Neural cell (in vitro differentiated cells): Measurements from ENCODE around the gene IL24.

ENCODE experiments used
- EP300 ChIP-seq: fragments of 450-650 bp; conservative IDR thresholded peaks from 2 replicates; pipeline ENCODE4 v1.6.1; 2014; ENCODE audit warnings: antibody characterized with exemption, mild to moderate bottlenecking, moderate library complexity; ENCODE audit not compliant: poor library complexity, severe bottlenecking
- EZH2 ChIP-seq: fragments of 200-600, 300-800 bp; shearing (Covaris generic), sonication (generic); IDR thresholded peaks from 2 replicates; pipeline ENCODE4 v1.6.1; 2014; ENCODE audit warnings: antibody characterized with exemption, low read length, borderline replicate concordance, mild to moderate bottlenecking; ENCODE audit not compliant: insufficient read depth, poor library complexity, severe bottlenecking
- POLR2AphosphoS5 ChIP-seq: IDR thresholded peaks from 2 replicates; pipeline ENCODE4 v1.6.1; 2012
- SMC3 ChIP-seq: fragments of 450-650 bp; conservative IDR thresholded peaks from 2 replicates; pipeline ENCODE4 v1.6.1; 2014; ENCODE audit warnings: antibody characterized with exemption, mild to moderate bottlenecking, moderate library complexity; ENCODE audit not compliant: poor library complexity
- TAF1 ChIP-seq: IDR thresholded peaks from 2 replicates; pipeline ENCODE4 v1.6.1; 2012; ENCODE audit warnings: low read depth
- TF ChIP-seq, protein P1 (sequence below): fragments of 450-650 bp; IDR thresholded peaks from 2 replicates; pipeline ENCODE4 v1.5.1; 2014; ENCODE audit warnings: antibody characterized with exemption, mild to moderate bottlenecking, moderate library complexity; ENCODE audit not compliant: poor library complexity, severe bottlenecking
- TF ChIP-seq, protein P2 (sequence below): IDR thresholded peaks from 2 replicates; pipeline ENCODE4 v1.6.1; 2012; ENCODE audit warnings: borderline replicate concordance

GRCh38 chr1:206949208-206949607 lies 52.0 kb downstream of the IL24 start:
- TF ChIP-seq, protein P1, sequence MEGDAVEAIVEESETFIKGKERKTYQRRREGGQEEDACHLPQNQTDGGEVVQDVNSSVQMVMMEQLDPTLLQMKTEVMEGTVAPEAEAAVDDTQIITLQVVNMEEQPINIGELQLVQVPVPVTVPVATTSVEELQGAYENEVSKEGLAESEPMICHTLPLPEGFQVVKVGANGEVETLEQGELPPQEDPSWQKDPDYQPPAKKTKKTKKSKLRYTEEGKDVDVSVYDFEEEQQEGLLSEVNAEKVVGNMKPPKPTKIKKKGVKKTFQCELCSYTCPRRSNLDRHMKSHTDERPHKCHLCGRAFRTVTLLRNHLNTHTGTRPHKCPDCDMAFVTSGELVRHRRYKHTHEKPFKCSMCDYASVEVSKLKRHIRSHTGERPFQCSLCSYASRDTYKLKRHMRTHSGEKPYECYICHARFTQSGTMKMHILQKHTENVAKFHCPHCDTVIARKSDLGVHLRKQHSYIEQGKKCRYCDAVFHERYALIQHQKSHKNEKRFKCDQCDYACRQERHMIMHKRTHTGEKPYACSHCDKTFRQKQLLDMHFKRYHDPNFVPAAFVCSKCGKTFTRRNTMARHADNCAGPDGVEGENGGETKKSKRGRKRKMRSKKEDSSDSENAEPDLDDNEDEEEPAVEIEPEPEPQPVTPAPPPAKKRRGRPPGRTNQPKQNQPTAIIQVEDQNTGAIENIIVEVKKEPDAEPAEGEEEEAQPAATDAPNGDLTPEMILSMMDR, result no peak
- TF ChIP-seq EZH2 (no peak), EP300 (no peak), TAF1 (no peak), SMC3 (no peak), POLR2AphosphoS5 (no peak)
- TF ChIP-seq, protein P2, sequence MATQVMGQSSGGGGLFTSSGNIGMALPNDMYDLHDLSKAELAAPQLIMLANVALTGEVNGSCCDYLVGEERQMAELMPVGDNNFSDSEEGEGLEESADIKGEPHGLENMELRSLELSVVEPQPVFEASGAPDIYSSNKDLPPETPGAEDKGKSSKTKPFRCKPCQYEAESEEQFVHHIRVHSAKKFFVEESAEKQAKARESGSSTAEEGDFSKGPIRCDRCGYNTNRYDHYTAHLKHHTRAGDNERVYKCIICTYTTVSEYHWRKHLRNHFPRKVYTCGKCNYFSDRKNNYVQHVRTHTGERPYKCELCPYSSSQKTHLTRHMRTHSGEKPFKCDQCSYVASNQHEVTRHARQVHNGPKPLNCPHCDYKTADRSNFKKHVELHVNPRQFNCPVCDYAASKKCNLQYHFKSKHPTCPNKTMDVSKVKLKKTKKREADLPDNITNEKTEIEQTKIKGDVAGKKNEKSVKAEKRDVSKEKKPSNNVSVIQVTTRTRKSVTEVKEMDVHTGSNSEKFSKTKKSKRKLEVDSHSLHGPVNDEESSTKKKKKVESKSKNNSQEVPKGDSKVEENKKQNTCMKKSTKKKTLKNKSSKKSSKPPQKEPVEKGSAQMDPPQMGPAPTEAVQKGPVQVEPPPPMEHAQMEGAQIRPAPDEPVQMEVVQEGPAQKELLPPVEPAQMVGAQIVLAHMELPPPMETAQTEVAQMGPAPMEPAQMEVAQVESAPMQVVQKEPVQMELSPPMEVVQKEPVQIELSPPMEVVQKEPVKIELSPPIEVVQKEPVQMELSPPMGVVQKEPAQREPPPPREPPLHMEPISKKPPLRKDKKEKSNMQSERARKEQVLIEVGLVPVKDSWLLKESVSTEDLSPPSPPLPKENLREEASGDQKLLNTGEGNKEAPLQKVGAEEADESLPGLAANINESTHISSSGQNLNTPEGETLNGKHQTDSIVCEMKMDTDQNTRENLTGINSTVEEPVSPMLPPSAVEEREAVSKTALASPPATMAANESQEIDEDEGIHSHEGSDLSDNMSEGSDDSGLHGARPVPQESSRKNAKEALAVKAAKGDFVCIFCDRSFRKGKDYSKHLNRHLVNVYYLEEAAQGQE, result no peak
